ENCODE results near the gene UBE2E2. TPM values are rescaled to one million over a fixed set of nuclear protein-coding genes. Genes with fewer than 3 reads are reported as not detected.

Gene UBE2E2
- total RNA-seq, 1 donor from 2014 or later: 28.7 TPM

DNA sequence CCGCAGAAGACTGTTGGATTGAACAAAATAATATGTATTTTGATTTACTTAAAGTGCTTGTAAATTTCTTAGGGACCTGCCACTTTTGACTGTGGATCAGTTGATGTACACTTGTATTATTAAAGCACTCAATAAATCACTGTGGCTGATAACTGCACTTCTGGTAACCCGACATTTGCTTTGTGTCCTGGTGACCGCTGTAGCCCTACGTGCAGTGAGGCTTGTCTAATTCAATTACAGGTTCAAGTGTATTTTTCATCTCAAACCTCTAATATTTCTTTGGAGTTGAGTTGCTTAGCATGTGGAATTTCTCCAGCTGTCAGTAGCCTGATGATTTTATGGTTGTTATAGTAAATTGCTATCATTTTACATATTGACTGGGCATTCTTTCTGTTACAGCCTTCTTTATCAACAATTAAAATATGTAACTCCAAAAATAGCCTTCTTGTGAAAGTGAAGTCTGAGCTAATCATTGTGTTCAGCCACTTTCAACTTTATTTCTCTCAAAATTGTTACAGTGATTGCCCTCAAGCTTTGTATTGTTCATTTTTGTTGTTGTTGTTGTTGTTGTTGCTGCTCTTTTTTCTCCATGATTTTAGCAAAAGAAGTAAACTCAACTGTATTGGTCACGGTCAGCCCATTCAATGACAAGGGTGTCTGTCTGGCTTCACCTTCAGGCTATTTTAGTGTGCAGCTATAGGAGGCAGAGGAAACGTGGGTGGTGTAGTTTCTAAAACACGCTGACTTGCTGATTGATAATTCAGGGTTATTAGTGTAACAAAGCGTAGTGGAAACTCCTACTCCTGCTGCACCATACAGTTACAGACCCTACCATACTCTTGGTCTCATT, 387.5 kb downstream of the UBE2E2 start:
- TF ChIP-seq, protein P1, sequence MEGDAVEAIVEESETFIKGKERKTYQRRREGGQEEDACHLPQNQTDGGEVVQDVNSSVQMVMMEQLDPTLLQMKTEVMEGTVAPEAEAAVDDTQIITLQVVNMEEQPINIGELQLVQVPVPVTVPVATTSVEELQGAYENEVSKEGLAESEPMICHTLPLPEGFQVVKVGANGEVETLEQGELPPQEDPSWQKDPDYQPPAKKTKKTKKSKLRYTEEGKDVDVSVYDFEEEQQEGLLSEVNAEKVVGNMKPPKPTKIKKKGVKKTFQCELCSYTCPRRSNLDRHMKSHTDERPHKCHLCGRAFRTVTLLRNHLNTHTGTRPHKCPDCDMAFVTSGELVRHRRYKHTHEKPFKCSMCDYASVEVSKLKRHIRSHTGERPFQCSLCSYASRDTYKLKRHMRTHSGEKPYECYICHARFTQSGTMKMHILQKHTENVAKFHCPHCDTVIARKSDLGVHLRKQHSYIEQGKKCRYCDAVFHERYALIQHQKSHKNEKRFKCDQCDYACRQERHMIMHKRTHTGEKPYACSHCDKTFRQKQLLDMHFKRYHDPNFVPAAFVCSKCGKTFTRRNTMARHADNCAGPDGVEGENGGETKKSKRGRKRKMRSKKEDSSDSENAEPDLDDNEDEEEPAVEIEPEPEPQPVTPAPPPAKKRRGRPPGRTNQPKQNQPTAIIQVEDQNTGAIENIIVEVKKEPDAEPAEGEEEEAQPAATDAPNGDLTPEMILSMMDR (IDR thresholded peaks at IDR 0.05; ENCODE audit: insufficient read depth, low read length, poor library complexity, severe bottlenecking): no peak

DNA sequence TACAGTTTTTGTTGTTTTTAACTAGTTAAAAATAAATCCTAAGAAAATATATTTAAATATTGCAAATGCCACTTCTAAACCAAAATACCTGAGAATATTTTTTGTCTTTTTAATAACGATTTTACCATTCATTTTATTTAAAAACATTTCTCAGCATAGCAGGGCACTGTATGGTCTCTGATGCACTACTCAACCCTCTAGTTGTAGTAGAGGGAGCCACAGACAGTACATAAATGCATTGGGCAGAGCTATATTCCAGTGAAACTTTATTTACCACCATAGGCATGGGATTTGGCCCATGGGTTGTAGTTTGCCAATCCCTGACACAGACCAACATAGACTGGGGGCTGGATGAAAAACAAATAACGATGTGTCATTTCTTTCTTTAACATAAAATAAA, 388.2 kb downstream of the UBE2E2 start:
- Histone ChIP-seq H3K27me3 (ENCODE audit: control insufficient read depth, insufficient read depth, low read length) (no peaks in the 10 kb centered on the region), H3K4me3 (ENCODE audit: low read depth, low read length) (no peak overlapping the region), H3K36me3 (ENCODE audit: control insufficient read depth, insufficient read depth, low read length) (no peaks in the 10 kb centered on the region)
- TF ChIP-seq, protein P1 (IDR thresholded peaks at IDR 0.05; ENCODE audit: insufficient read depth, low read length, poor library complexity, severe bottlenecking): no peak
- no peak for DNase-seq (ENCODE audit: low read depth)

More for the DNA sequence above, 387.5 kb downstream of the UBE2E2 start:
- Histone ChIP-seq H3K36me3 (ENCODE audit: control insufficient read depth, insufficient read depth, low read length) (no peaks in the 10 kb centered on the region), H3K4me3 (ENCODE audit: low read depth, low read length) (no peak overlapping the region), H3K27me3 (ENCODE audit: control insufficient read depth, insufficient read depth, low read length) (no peaks in the 10 kb centered on the region)
- no peak for DNase-seq (ENCODE audit: low read depth)

DNA sequence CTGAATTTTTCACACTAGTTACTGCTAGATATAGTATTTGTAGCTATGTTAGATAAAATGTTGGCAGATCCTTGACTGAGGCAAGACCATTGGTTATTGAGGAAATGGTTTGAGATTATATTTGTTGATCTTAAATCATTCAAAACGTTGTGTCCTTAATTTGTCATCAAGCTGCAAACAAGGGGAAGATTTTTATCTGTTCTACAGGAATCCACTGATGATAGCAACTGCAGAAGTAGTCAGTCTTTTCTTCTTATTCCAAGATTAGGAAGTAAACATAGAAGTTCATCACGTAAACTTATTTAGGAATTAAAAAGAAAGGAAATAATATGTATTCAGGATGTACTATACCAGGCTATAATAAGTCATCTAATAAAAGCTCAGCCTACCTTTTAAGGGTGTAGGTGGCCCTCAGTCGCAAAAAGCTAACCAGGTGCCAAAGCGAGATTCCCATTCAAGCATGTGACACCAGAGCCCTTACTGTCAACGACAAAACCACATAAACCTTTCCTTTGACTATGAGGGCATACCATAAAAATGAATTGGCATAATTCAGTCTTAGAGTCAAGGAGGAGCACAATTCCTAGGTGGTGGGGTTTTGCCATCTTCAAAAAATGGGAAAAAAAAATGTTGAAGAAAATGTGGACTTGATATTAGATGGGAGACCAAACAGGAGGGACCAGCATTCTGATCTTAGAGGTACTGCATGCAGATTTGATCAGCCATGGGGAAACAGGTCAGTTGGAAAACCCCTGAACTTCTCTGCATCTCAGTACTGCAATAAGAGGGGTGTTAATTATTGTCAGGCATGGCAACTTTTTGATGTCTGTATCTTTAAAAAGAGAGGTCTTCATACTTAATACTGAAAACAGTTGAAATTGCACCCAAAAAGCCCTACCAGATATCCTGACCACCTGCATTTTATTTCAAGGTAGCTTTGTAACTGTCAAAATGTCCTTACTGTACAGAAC, 390.1 kb downstream of the UBE2E2 start:
- Histone ChIP-seq H3K27me3 (ENCODE audit: control insufficient read depth, insufficient read depth, low read length) (no peaks in the 10 kb centered on the region), H3K4me3 (ENCODE audit: low read depth, low read length) (no peak overlapping the region), H3K36me3 (ENCODE audit: control insufficient read depth, insufficient read depth, low read length) (no peaks in the 10 kb centered on the region)
- no peak for DNase-seq (ENCODE audit: low read depth)
- TF ChIP-seq, protein P1 (IDR thresholded peaks at IDR 0.05; ENCODE audit: insufficient read depth, low read length, poor library complexity, severe bottlenecking): no peak

DNA sequence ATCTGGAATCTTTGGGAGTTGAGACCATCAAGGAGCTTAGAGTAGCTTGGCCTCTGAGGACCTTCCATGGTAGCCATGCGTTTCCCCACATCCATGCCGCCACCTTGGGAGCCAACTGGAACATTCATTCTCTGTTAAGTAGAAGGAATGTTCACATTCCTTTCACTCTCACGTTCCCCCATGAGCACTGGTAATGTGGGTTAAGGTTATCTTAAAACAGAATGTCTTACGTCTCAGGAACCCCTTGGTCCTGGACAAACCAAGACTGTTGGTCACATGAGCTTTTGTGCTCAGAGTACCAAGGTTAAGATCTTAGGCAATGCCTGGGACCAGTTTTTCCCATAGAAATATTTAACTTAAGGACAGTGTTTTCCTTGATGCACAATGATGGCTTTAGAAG, 390.9 kb downstream of the UBE2E2 start:
- TF ChIP-seq, protein P1 (IDR thresholded peaks at IDR 0.05; ENCODE audit: insufficient read depth, low read length, poor library complexity, severe bottlenecking): no peak
- no peaks in the 10 kb centered on the region for H3K36me3 ChIP-seq (ENCODE audit: control insufficient read depth, insufficient read depth, low read length)
- no peak for DNase-seq (ENCODE audit: low read depth)
- no peak overlapping the region for H3K4me3 ChIP-seq (ENCODE audit: low read depth, low read length)
- no peaks in the 10 kb centered on the region for H3K27me3 ChIP-seq (ENCODE audit: control insufficient read depth, insufficient read depth, low read length)

DNA sequence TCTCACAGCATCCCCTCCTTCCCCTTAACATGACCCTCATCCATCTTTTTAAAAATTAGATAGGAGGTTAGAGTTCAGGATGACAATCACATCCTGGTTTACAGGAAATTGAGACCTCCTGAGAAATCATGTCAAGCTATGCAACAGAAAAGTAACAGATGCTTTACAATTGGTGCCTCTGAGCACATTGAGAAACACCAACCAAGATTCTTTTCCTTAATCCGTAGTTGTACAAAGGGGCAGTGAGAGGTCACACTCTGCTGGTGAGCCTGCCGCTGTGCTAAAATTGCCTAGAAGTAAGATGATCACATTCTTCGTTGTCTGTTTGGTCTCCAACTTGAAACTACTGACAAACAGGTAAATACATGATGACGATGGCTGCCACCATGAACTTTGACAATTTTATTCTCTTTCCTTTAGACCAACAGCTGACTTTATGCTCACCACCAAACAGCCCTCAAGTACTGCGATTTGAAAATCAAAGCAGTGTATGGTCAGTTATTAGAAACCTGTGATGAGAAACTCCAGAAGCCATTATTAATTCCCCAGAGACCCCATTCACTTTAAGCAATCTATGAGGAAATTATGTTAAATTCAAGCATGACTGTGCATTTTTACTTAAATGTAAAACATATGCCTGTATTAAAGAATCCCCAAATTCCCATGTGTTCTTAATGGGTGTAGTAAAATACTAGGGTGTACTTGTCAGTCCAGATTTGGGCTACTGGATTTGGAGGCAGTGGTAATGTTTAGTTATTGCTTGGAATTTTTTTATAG, 392.0 kb downstream of the UBE2E2 start:
- TF ChIP-seq, protein P1 (IDR thresholded peaks at IDR 0.05; ENCODE audit: insufficient read depth, low read length, poor library complexity, severe bottlenecking): no peak
- Histone ChIP-seq H3K4me3 (ENCODE audit: low read depth, low read length) (no peak overlapping the region), H3K27me3 (ENCODE audit: control insufficient read depth, insufficient read depth, low read length) (no peaks in the 10 kb centered on the region), H3K36me3 (ENCODE audit: control insufficient read depth, insufficient read depth, low read length) (no peaks in the 10 kb centered on the region)
- no peak for DNase-seq (ENCODE audit: low read depth)

All from kidney epithelial cell (primary cell).